T-helper 17 cell (primary cell): ENCODE measurements around the gene FNDC10. TPM values are rescaled to one million over a fixed set of nuclear protein-coding genes. Genes with fewer than 3 reads are reported as not detected.
A peak's percentile ranks its signal among the peaks of the same experiment; 100 is the strongest.

ENCODE experiments used
- ATAC-seq: fragments of 150-1000 bp; cut with Tn5 transposase; 2 replicates; pipeline ENCODE4 v1.10.0; 2021; ENCODE audit warnings: mild to moderate bottlenecking, moderate library complexity
- DNase-seq, 3 donors: peaks; one replicate each; pipeline versions ENCODE4 v3.0.0 to v3.0.0-alpha.2; 2020 to 2021
- H3K9me3 ChIP-seq: one replicate; pipeline ENCODE4 v1.7.0; 2013; ENCODE audit warnings: low read length, mild to moderate bottlenecking; ENCODE audit not compliant: control insufficient read depth, poor library complexity, severe bottlenecking
- H3K27ac Mint-ChIP-seq: one replicate; pipeline ENCODE4 v1.8.0; 2022; ENCODE audit warnings: mild to moderate bottlenecking, moderate library complexity, mixed read lengths
- H3K27me3 Mint-ChIP-seq: one replicate; pipeline ENCODE4 v1.8.0; 2022; ENCODE audit warnings: mixed read lengths
- H3K36me3 Mint-ChIP-seq: one replicate; pipeline ENCODE4 v1.8.0; 2022; ENCODE audit warnings: low read depth, mixed read lengths
- H3K4me1 Mint-ChIP-seq: one replicate; pipeline ENCODE4 v1.8.0; 2022; ENCODE audit warnings: mild to moderate bottlenecking, mixed read lengths
- H3K4me3 Mint-ChIP-seq: one replicate; pipeline ENCODE4 v1.8.0; 2022; ENCODE audit warnings: mild to moderate bottlenecking, moderate library complexity, mixed read lengths
- total RNA-seq, 4 donors: library from RNA in 2 of 4; stranded (reverse) in 2 of 4; gene quantifications; one replicate each; pipeline ENCODE4 v1.2.3 and lab custom pipeline; 2022 to 2026

Gene FNDC10
- total RNA-seq, 2 donors from 2014 or later = 3.3 to 3.4 TPM

DNA sequence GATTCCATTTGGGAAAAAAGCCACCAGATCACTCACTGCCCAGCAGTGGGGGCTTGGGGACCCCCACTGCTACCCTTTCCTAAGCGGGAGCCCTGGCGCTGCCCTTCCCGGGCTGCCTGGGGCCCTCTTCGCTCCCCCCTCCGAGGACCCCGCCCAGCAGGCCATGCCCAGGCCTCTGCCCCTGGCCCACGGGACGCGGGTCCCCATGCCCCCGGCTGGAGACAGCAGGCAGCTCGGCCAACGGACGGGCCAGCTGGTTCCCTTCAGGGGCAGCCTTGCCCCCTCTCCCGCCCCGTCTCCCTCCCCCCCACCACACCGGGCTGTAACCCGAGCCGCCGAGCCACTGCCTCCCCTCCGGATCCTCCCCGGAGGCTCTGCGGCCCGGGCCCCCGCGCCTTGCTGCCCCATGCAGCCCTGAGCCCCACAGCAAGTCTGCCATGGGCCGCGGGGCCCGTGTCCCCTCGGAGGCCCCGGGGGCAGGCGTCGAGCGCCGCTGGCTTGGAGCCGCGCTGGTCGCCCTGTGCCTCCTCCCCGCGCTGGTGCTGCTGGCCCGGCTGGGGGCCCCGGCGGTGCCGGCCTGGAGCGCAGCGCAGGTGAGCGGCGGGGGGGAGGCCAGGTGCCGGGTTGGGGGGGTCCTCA lies 32.0 kb upstream of the FNDC10 start, which contains the start of gene MMP23B:
MMP23B (plus strand) TSS at position 392 of the 639 bp plus-strand sequence; CDS start at position 438, 46 bp downstream.
- H3K9me3 ChIP-seq = no peaks in the 10 kb centered on the region
- peak within 1 kb of the TSS; percentile 86 for H3K4me3 Mint-ChIP-seq
- H3K36me3 Mint-ChIP-seq = no peaks in the 10 kb centered on the region
- ATAC-seq (no peak), DNase-seq (no peak)
- no peak within 1 kb of the TSS for H3K27ac Mint-ChIP-seq
- no peaks in the 10 kb centered on the region for H3K27me3 Mint-ChIP-seq
- H3K4me1 Mint-ChIP-seq = peaks cover 2% of the 10 kb centered on the region

DNA sequence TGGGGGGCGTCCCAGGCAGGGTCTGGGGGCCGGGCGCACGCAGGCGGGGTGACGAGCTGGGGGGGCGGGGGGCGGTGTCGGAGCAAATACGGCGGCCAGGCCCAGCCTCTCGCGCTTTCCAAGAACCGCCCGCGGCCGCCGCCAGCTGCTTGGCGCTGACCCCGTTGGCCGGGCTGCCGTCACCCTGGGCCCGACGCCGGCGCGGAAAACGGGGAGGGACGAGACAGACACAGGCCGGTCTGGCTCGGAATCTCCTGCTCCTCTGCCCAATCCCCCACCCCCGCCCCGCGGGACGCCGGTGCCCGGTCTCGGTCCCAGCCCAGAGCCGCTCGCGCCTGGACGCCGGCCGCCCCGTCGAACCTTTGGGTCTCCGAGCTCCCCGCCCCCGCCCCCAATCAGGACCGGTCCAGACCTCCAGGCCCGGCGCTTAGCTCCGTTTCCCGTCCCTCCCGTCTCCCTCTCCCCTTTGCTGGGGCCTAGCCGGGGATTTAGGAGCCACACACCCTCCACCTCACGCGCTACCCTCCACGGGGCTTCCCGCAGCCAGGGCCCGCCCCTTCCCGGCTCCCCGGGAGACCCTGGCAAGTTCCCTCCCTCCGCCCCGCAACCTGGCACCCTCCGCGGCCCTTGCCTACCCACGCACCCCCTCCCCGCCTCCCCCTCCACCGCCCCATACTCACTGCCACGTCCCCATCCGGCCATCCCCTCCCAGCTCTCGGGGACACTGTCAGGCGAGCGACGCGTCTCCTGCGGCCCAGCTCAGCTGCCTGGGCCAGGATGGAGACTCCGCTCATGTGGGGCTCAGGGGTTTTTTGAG lies 31.2 kb upstream of the FNDC10 start:
- Mint-ChIP-seq H3K27me3 (no peaks in the 10 kb centered on the region), H3K4me3 (peak overlapping the region; percentile 86), H3K4me1 (peaks cover 2% of the 10 kb centered on the region), H3K27ac (no peak overlapping the region), H3K36me3 (no peaks in the 10 kb centered on the region)
- DNase-seq (no peak), ATAC-seq (no peak)
- no peaks in the 10 kb centered on the region for H3K9me3 ChIP-seq

GRCh38 chr1:1630191-1630964 lies 30.4 kb upstream of the FNDC10 start:
- no peaks in the 10 kb centered on the region for H3K36me3 Mint-ChIP-seq
- DNase-seq (peak; percentile 92 to 95 (median 94)), ATAC-seq (peak; percentile 81)
- H3K27me3 Mint-ChIP-seq = no peaks in the 10 kb centered on the region
- H3K4me1 Mint-ChIP-seq = peaks cover 5% of the 10 kb centered on the region
- no peaks in the 10 kb centered on the region for H3K9me3 ChIP-seq
- peak overlapping the region; percentile 86 for H3K4me3 Mint-ChIP-seq
- peak overlapping the region; percentile 41 for H3K27ac Mint-ChIP-seq

- H3K4me1 Mint-ChIP-seq = peaks cover 5% of the 10 kb centered on the region
- ATAC-seq (peak; percentile 67), DNase-seq (peak; percentile 56 to 70 (median 57))
- H3K27ac Mint-ChIP-seq = peak overlapping the region; percentile 41
- H3K36me3 Mint-ChIP-seq = no peaks in the 10 kb centered on the region
- H3K9me3 ChIP-seq = no peaks in the 10 kb centered on the region
- peak overlapping the region; percentile 81 for H3K4me3 Mint-ChIP-seq
- no peaks in the 10 kb centered on the region for H3K27me3 Mint-ChIP-seq
Observed at GRCh38 chr1:1629430-1630190, 29.7 kb upstream of the FNDC10 start.

GRCh38 chr1:1628754-1629429 lies 29.0 kb upstream of the FNDC10 start:
- ATAC-seq (peak; percentile 5), DNase-seq (no peak)
- no peak overlapping the region for H3K27ac Mint-ChIP-seq
- H3K4me3 Mint-ChIP-seq = peak overlapping the region; percentile 81
- no peaks in the 10 kb centered on the region for H3K9me3 ChIP-seq
- no peaks in the 10 kb centered on the region for H3K36me3 Mint-ChIP-seq
- peaks cover 5% of the 10 kb centered on the region for H3K4me1 Mint-ChIP-seq
- no peaks in the 10 kb centered on the region for H3K27me3 Mint-ChIP-seq

- Mint-ChIP-seq H3K4me3 (peak overlapping the region; percentile 81), H3K4me1 (peaks cover 5% of the 10 kb centered on the region), H3K36me3 (no peaks in the 10 kb centered on the region), H3K27ac (no peak overlapping the region), H3K27me3 (no peaks in the 10 kb centered on the region)
- no peaks in the 10 kb centered on the region for H3K9me3 ChIP-seq
- ATAC-seq (no peak), DNase-seq (peak in 1 of 3 donors; percentile 5)
Observed at GRCh38 chr1:1627829-1628753, 28.2 kb upstream of the FNDC10 start.

DNA sequence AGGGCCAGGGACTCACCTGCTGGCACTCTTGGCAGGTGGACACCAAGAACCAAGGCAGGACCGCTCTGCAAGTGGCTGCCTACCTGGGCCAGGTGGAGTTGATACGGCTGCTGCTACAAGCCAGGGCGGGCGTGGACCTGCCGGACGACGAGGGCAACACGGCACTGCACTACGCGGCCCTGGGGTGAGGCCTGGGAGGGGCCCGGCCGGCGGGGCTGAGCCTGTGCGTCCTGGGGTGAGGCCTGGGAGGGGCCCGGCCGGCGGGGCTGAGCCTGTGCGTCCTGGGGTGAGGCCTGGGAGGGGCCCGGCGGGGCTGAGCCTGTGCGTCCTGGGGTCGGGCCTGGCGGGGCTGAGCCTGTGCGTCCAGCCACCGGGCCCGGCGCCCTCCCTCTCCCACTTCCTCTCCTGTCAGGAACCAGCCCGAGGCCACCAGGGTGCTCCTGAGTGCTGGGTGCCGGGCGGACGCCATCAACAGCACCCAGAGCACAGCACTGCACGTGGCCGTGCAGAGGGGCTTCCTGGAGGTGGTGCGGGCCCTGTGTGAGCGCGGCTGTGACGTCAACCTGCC lies 27.4 kb upstream of the FNDC10 start:
- DNase-seq = peak in 1 of 3 donors; percentile 3
- Mint-ChIP-seq H3K4me1 (peaks cover 7% of the 10 kb centered on the region), H3K36me3 (no peaks in the 10 kb centered on the region), H3K27ac (no peak overlapping the region), H3K4me3 (no peak overlapping the region), H3K27me3 (no peaks in the 10 kb centered on the region)
- no peak for ATAC-seq
- no peaks in the 10 kb centered on the region for H3K9me3 ChIP-seq

GRCh38 chr1:1626207-1627141 lies 26.5 kb upstream of the FNDC10 start:
- ATAC-seq = no peak

GRCh38 chr1:1625824-1626206 lies 25.9 kb upstream of the FNDC10 start:
- no peaks in the 10 kb centered on the region for H3K9me3 ChIP-seq
- Mint-ChIP-seq H3K4me3 (no peak overlapping the region), H3K27ac (no peak overlapping the region), H3K4me1 (peaks cover 10% of the 10 kb centered on the region), H3K36me3 (no peaks in the 10 kb centered on the region), H3K27me3 (no peaks in the 10 kb centered on the region)
- DNase-seq (no peak), ATAC-seq (no peak)

More at GRCh38 chr1:1626207-1627141, 26.5 kb upstream of the FNDC10 start:
- no peaks in the 10 kb centered on the region for H3K9me3 ChIP-seq
- no peaks in the 10 kb centered on the region for H3K36me3 Mint-ChIP-seq
- H3K4me1 Mint-ChIP-seq = peaks cover 10% of the 10 kb centered on the region
- H3K27ac Mint-ChIP-seq = no peak overlapping the region
- DNase-seq = peak in 1 of 3 donors; percentile 3
- H3K4me3 Mint-ChIP-seq = no peak overlapping the region
- H3K27me3 Mint-ChIP-seq = no peaks in the 10 kb centered on the region

GRCh38 chr1:1625404-1625775 lies 25.5 kb upstream of the FNDC10 start:
- H3K4me3 Mint-ChIP-seq = no peak overlapping the region
- no peak for DNase-seq
- H3K27ac Mint-ChIP-seq = no peak overlapping the region
- H3K27me3 Mint-ChIP-seq = no peaks in the 10 kb centered on the region
- H3K9me3 ChIP-seq = no peaks in the 10 kb centered on the region
- no peak for ATAC-seq
- H3K4me1 Mint-ChIP-seq = peaks cover 10% of the 10 kb centered on the region
- H3K36me3 Mint-ChIP-seq = no peaks in the 10 kb centered on the region
